GM12891 (cell line): Measurements from ENCODE around the gene ZNF683.

Experiments
- PAX5 ChIP-seq: IDR thresholded peaks from 2 replicates; pipeline ENCODE4 v1.6.1; 2011; ENCODE audit warnings: low read length, moderate library complexity, mild to moderate bottlenecking; ENCODE audit not compliant: insufficient read depth, severe bottlenecking
- POLR2A ChIP-seq: IDR thresholded peaks from 2 replicates; pipeline ENCODE4 v1.6.1; 2011; ENCODE audit warnings: low read depth, low read length, control low read depth
- POLR2AphosphoS5 ChIP-seq: IDR thresholded peaks from 2 replicates; pipeline ENCODE4 v1.6.1; 2011; ENCODE audit warnings: low read depth, low read length, control low read depth
- SPI1 ChIP-seq: IDR thresholded peaks from 2 replicates; pipeline ENCODE4 v1.6.1; 2011; ENCODE audit warnings: low read depth, low read length, control low read depth
- TAF1 ChIP-seq: IDR thresholded peaks from 2 replicates; pipeline ENCODE4 v1.6.1; 2011; ENCODE audit warnings: low read depth, low read length, control low read depth

DNA sequence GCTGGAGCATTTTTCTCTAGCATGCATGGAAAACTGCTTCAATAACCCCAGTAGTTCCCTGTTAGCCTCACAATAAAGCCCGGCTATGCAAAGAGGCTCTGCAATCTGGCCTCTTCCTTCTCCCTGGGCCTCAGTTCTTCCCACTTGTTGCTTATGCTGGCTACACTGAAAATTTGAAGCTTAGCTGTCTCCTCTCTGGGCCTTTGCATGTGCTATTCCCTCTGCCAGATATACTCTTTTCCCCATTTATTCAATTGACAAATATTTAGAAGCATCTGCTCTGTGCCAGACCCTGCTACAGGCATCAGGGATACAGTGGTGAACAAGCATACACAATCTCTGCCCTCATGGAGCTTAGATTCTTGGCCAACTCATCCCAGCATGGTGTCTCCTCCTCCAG, 33.9 kb downstream of the ZNF683 start:
- TF ChIP-seq POLR2A (no peak), POLR2AphosphoS5 (no peak), SPI1 (no peak), TAF1 (no peak), PAX5 (no peak)
